HCT116 (cell line): ENCODE measurements around the gene TMSB4X. TPM values are rescaled to one million over a fixed set of nuclear protein-coding genes. Genes with fewer than 3 reads are reported as not detected.

Experiments used
- ATAC-seq: fragments of 200-7000 bp; cut with Tn5 transposase; 2 replicates; pipeline ENCODE4 v1.9.1; 2020; ENCODE audit warnings: mild to moderate bottlenecking, moderate library complexity
- BruUV-seq: library from RNA; stranded (reverse); fragments of 400-500 nt; replicated peaks from 2 replicates; lab custom pipeline; 2021; lab: Mats Ljungman, UMichigan
- CTCF ChIA-PET: fragments of 300-600 bp; sonication (Branson Sonifier 250); formaldehyde crosslinking; loops from one replicate; lab custom pipeline; 2021; ENCODE audit warnings: antibody characterized with exemption; lab: Charles Lee
- POLR2A ChIA-PET: fragments of 300-600, 350-600 bp; sonication (Branson Sonifier 250); formaldehyde crosslinking; loops from one replicate; lab custom pipeline; 2021; ENCODE audit warnings: antibody characterized with exemption; lab: Charles Lee
- RAD21 ChIA-PET, 2 experiments: fragments of 300-600 bp; sonication (Branson Sonifier 250); formaldehyde crosslinking; loops; one replicate each; lab custom pipeline; 2023; ENCODE audit warnings: low total read pairs in 2 of 2; ENCODE audit not compliant: uncharacterized antibody in 2 of 2, unreplicated experiment in 2 of 2, low non-redundant PET in 1 of 2; lab: Charles Lee
- DNase-seq: peaks from one replicate; pipeline ENCODE4 v3.0.0-alpha.2; 2010; ENCODE audit warnings: low read depth, low spot score
- H2AFZ ChIP-seq: fragments of 200-600 bp; shearing (Covaris generic), sonication (generic); 2 replicates; pipeline ENCODE4 v1.6.1; 2017; ENCODE audit warnings: low read depth, mixed run types, mixed read lengths, antibody characterized with exemption, low read length; ENCODE audit not compliant: poor library complexity, severe bottlenecking
- H3K27ac ChIP-seq: 2 replicates; pipeline ENCODE4 v1.5.1; 2012; ENCODE audit warnings: low read depth, low read length
- H3K27me3 ChIP-seq: fragments of 200-600 bp; sonication (generic); 2 replicates; pipeline ENCODE4 v1.6.1; 2016; ENCODE audit warnings: mixed run types, low read length, mixed read lengths; ENCODE audit not compliant: insufficient read depth
- H3K36me3 ChIP-seq, 2 experiments: fragments of 200-500 bp in 1 of 2; fragments of 200-600 bp in 1 of 2; sonication (Bioruptor generic) in 1 of 2; sonication (generic) in 1 of 2; 2 replicates each; pipeline versions ENCODE4 v1.5.1 to v1.6.1; 2014 to 2016; ENCODE audit warnings: low read length in 2 of 2, inconsistent platforms in 1 of 2, mixed read lengths in 1 of 2, mixed run types in 1 of 2; ENCODE audit not compliant: insufficient read depth in 2 of 2, control insufficient read depth in 1 of 2
- H3K4me1 ChIP-seq, 2 experiments: fragments of 200-600 bp in 1 of 2; sonication (generic) in 1 of 2; 2 replicates each; pipeline versions ENCODE4 v1.5.1 to v1.6.1; 2012 to 2017; ENCODE audit warnings: low read length in 2 of 2, inconsistent platforms in 1 of 2, mild to moderate bottlenecking in 1 of 2, mixed read lengths in 1 of 2, mixed run types in 1 of 2, moderate library complexity in 1 of 2; ENCODE audit not compliant: insufficient read depth in 2 of 2, control insufficient read depth in 1 of 2
- H3K4me2 ChIP-seq: fragments of 200-600 bp; sonication (generic); 2 replicates; pipeline ENCODE4 v1.6.1; 2017; ENCODE audit warnings: mixed run types, low read length, mixed read lengths
- H3K4me3 ChIP-seq, 2 experiments: fragments of 200-600 bp in 1 of 2; sonication (generic) in 1 of 2; replicated peaks in 1 of 2; 2 replicates each; pipeline ENCODE4 v1.5.1; 2011 to 2016; ENCODE audit warnings: low read length in 2 of 2, control low read depth in 1 of 2, low read depth in 1 of 2, mild to moderate bottlenecking in 1 of 2, mixed read lengths in 1 of 2, mixed run types in 1 of 2
- H3K79me2 ChIP-seq: fragments of 200-600 bp; sonication (generic); 2 replicates; pipeline ENCODE4 v1.6.1; 2017; ENCODE audit warnings: mild to moderate bottlenecking, mixed run types, low read length, moderate library complexity, mixed read lengths; ENCODE audit not compliant: insufficient read depth
- H3K9ac ChIP-seq: fragments of 200-600 bp; sonication (generic); 2 replicates; pipeline ENCODE4 v1.6.1; 2016; ENCODE audit warnings: low read length, mixed read lengths
- H3K9me2 ChIP-seq: fragments of 200-600 bp; sonication (generic), shearing (Covaris generic); 2 replicates; pipeline ENCODE4 v1.6.1; 2017; ENCODE audit warnings: mixed run types, mild to moderate bottlenecking, moderate library complexity; ENCODE audit not compliant: insufficient read depth
- H3K9me3 ChIP-seq, 2 experiments: fragments of 200-500 bp in 1 of 2; fragments of 200-600 bp in 1 of 2; sonication (Bioruptor generic) in 1 of 2; sonication (generic) in 1 of 2; 2 replicates each; pipeline ENCODE4 v1.6.1; 2014 to 2017; ENCODE audit warnings: low read length in 2 of 2, mixed read lengths in 2 of 2, inconsistent platforms in 1 of 2, low read depth in 1 of 2, mild to moderate bottlenecking in 1 of 2, mixed run types in 1 of 2, moderate library complexity in 1 of 2; ENCODE audit not compliant: control insufficient read depth in 1 of 2, insufficient read depth in 1 of 2
- H4K20me1 ChIP-seq: fragments of 200-600 bp; sonication (generic), shearing (Covaris generic); 2 replicates; pipeline ENCODE4 v1.6.1; 2017; ENCODE audit warnings: mixed run types, mild to moderate bottlenecking, moderate library complexity; ENCODE audit not compliant: insufficient read depth
- ATF3 ChIP-seq: IDR thresholded peaks from 2 replicates; pipeline ENCODE4 v1.6.1; 2012
- CEBPB ChIP-seq: IDR thresholded peaks from 2 replicates; pipeline ENCODE4 v1.6.1; 2012; ENCODE audit warnings: low read depth
- EZH2phosphoT487 ChIP-seq: fragments of 200-600 bp; IDR thresholded peaks from 2 replicates; pipeline ENCODE4 v1.6.1; 2018; ENCODE audit warnings: antibody characterized with exemption, borderline replicate concordance
- FOSL1 ChIP-seq: IDR thresholded peaks from 2 replicates; pipeline ENCODE4 v1.6.1; 2012; ENCODE audit warnings: low read depth
- JUND ChIP-seq: IDR thresholded peaks from 2 replicates; pipeline ENCODE4 v1.6.1; 2012
- POLR2A ChIP-seq: IDR thresholded peaks from 2 replicates; pipeline ENCODE4 v1.7.0; 2011; ENCODE audit warnings: borderline replicate concordance; ENCODE audit not compliant: insufficient read depth, insufficient read length; ENCODE audit errors: extremely low read depth
- RAD21 ChIP-seq: IDR thresholded peaks from 2 replicates; pipeline ENCODE4 v1.6.1; 2012; ENCODE audit warnings: low read depth, mild to moderate bottlenecking
- SIN3A ChIP-seq: IDR thresholded peaks from 2 replicates; pipeline ENCODE4 v1.6.1; 2012; ENCODE audit warnings: low read depth
- YY1 ChIP-seq: IDR thresholded peaks from 2 replicates; pipeline ENCODE4 v1.6.1; 2011; ENCODE audit warnings: low read length, low read depth, moderate library complexity, mild to moderate bottlenecking; ENCODE audit not compliant: insufficient replicate concordance; ENCODE audit errors: extremely low read depth
- ZFX ChIP-seq: fragments of 450-650 bp; IDR thresholded peaks from 2 replicates; pipeline ENCODE4 v1.6.1; 2017
- intact Hi-C: fragments of 100-400 bp; cut with micrococcal nuclease; formaldehyde crosslinking; loops from 2 replicates; pipeline ENCODE4 v1.10.0; 2022
- total RNA-seq: library from RNA; stranded (reverse); gene quantifications from one replicate; pipeline ENCODE4 v1.2.1, GENCODE V29; 2021; ENCODE audit not compliant: unreplicated experiment

Gene TMSB4X
- total RNA-seq, 1 experiment from 2014 or later = 407 TPM

GRCh38 chrX:12949205-12949926, 25.5 kb upstream of the TMSB4X start:
- Histone ChIP-seq H3K36me3 (no peaks in the 10 kb centered on the region), H3K4me3 (no peak overlapping the region), H3K27me3 (no peaks in the 10 kb centered on the region), H3K9ac (no peak overlapping the region), H3K9me3 (no peaks in the 10 kb centered on the region), H3K27ac (no peak overlapping the region), H2AFZ (no peak overlapping the region), H4K20me1 (no peaks in the 10 kb centered on the region)
- intact Hi-C loops = loop anchor here (10.0 kb wide), 1 partner anchor 695 kb away; no protein-coding TSS in a partner anchor
- RAD21 ChIA-PET = no interaction called here
- CTCF ChIA-PET = interaction anchor here (0.8 kb wide), 1 partner anchor 539 kb away, joined by 5 read pairs; no protein-coding TSS in a partner anchor
- ATAC-seq = no peak
- no peak for TF ChIP-seq CEBPB
- TF ChIP-seq POLR2A = no peak
- TF ChIP-seq YY1 = no peak
- TF ChIP-seq JUND = no peak
- TF ChIP-seq ZFX = no peak
- TF ChIP-seq ATF3 = no peak
- no peak for TF ChIP-seq EZH2phosphoT487
- TF ChIP-seq SIN3A = no peak
- no peak for TF ChIP-seq RAD21
- no peak for TF ChIP-seq FOSL1
- TF ChIP-seq, all 23 proteins: peak for 0
- Histone ChIP-seq H3K4me2 (no peak overlapping the region), H3K79me2 (no peaks in the 10 kb centered on the region), H3K4me1 (peaks cover 9 to 11% of the 10 kb centered on the region in 2 experiments; a peak in 3 of 4 replicates), H3K9me2 (no peaks in the 10 kb centered on the region)
- no TSS peak for BruUV-seq
- no peak for DNase-seq
- POLR2A ChIA-PET = no interaction called here
